Myocyte (in vitro differentiated cells): ENCODE data around the gene SH3RF3. TPM values are rescaled to one million over a fixed set of nuclear protein-coding genes. Genes with fewer than 3 reads are reported as not detected.

ENCODE experiments used
- DNase-seq: peaks from one replicate; pipeline ENCODE4 v3.0.0-alpha.2; 2012; ENCODE audit warnings: low read depth
- total RNA-seq: library from RNA; depleted of rRNA; stranded (reverse); fragments of >200 nt; gene quantifications from 2 replicates; pipeline ENCODE4 v1.2.3, GENCODE V29; 2014

Gene SH3RF3
- total RNA-seq, 1 donor from 2014 or later = 5.3 TPM

DNA sequence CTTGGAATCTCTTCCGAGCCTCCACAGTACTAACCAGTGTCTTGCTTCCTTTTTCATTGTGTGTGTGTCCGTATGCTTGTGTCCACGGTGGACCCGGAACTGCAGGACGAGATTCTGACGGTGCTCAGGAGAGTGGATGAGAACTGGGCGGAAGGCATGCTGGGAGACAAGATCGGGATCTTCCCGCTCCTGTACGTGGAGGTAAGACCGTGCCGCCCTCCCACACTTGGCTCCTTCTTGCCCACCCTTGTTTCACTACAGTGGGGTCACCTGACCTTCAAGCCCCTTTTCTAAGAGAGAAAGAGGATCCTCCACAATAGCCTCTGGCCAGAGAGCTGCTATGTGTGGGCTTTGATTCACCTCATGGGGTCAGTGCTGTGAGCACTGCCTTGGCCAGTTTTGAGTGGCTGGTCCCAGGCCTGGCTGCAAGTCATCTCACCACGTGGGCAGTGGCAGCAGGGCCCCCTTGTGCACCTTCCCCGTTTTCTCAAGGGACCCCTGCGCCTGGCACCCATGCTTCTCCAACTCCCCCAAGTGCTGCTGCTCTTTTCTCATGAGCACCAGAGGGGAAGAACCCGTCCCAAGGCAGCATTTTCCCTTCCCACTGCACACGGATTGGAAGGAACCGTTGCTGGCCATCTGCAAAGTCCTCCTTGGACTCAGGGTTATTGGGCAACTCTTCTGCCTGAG is 242.6 kb downstream of the SH3RF3 start:
- DNase-seq = no peak

DNA sequence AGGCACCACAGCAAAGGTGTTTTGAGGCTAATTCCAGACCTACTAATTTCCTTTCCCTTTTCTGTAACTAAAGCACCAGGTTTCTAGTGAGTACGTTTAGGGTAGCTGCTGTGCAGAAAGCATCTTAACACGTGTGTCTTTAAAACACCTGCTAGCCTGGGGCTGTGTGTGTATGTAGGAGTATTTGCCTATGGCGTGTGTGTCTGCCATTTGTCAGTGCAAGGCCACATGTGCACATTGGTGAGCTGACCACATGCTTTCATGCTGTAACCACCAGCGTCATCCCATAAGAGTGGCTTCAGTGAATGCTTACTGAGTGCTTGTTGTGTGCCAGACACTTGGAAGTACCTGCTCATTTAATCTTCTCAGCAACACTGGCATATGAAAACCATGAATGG is 243.2 kb downstream of the SH3RF3 start:
- no peak for DNase-seq

DNA sequence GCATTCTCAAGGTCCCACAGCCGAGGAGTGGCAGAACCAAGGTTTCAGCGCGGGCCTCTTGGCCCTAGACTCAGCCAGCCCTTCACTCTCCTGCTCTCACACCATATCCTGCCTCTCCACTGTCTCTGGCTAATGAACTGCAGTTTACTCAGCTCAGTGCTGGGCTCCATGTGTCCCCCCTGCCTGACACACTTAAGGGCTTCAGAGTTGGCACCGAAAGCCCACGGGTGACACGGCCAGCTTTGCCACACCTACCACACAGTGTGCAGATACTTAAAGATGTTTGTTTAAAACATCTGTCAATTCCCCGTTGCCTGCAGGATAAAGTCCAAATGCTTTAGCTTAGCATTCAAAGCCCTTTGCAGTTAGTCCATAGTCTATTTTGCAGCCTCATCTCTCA is 243.6 kb downstream of the SH3RF3 start:
- DNase-seq = no peak

DNA sequence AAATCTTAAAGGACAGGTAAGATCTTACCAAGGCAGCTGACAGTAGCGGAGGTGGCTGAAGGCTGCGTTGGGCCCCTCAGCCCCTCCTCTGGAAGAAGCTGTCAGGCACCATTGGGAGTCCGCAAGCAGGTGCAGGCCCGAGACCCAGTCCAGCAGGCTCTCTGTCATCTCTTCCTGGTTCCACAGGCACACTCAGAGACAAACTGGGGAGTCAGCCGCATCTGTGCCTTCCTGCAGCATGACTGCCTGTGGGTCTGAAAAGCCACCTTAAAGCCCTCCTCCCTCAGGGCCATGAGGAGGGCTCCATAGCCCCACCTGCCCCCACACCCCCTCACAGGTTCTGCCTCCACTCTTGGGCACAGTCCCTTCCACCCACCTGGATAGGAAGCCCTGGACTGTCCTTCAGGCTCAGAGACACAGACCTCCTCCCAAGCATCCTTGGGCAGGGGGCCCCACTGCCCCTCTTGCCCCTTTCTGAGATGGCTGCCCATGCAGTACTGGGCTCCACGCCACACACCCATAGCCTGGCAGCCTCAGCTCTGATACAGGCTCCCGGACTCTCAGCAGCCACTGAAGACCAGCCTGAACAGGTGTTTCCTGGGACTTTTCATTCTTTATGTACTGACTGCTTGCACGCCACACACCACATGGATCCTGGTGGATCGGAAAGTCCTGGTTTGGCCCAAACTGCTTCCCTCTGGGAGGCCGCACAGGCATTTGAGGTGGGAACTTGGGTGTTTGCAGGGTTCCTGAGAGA is 245.0 kb downstream of the SH3RF3 start:
- no peak for DNase-seq

DNA sequence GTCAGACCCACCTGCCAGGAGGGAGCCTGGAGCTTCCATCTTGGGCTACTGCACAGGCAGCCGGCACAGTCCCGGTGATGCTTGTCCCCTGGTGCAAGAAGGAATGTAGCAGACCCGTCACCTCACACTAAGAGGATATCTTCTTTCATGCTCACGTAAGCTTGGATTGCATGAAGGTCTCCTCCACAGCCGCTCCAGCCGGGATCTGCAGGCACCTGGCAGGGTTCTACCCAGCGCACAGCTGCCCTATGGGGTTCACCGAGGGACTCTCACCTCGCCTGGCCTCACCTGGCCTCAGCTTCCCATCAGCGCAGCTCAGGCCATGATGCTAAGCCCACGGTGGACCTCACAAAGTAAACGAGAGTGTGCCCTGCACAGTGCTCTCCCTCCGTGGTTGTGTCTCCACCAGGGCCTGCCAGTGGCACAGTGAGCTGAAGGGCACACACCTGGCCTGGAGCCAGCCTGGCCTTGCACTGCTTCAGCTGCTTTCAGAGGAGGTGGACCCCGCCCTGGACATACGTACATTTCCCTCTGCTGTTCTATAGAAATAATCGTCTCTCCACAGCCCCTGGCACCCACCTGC is 245.6 kb downstream of the SH3RF3 start:
- DNase-seq = no peak

DNA sequence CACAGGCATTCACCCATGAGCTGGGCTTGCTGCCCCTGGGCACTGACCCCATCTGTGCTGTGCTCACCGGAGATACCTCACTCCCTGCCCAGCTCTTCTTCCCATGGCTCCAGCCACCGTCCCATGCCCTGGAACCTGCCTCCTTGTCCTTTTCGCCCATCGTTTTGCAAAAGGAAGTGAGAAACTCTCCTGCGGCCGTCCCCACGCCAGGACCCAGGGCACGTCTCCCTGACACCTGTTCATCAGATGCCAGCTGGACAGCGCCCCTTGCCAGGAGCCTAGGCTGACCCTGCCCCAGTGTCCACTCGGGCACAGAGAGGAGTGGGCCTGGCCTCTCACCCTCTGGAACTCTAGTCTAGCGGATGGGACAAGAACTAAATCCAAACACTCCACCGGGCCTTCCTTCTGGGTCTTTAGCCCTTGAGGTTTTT is 246.1 kb downstream of the SH3RF3 start:
- no peak for DNase-seq

DNA sequence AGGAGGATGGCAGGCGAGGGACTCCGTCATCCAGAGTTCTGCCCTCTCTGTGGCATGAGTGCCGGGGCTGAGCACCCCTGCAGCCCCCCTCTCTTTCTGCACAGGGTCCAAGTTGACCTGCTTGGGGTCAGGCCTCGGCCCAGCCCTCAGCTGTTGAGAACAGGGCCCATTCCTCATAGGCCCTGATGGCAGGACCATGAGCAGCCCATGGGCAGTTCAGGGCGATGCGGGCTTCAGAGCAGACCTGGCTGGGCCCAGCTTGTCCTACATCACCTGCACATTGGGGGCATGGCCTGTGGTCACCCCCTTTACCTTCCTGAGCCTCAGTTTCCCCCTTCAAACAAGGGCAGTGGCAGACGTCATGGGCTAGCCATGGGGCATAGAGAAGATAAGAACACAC is 246.7 kb downstream of the SH3RF3 start:
- DNase-seq = no peak

DNA sequence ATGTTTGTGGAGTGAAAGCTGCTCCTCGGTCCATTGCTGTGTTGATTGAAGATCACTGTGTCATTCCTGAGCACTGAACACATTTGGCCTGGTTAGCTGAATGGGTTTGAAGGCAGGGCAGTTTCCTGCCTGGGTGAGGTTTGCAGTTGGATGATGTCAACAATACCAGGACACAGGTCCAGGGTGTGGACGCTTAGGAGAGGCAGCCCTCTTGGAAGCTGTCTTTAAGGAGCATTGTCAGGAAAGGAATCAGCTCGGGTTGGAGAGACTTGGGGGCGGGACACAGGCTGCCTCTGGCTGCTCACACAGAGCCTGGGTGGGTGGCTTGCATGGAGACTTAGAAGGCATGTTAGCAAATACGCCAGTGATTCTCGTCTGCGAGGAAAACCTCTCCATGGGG is 247.1 kb downstream of the SH3RF3 start:
- DNase-seq = no peak

DNA sequence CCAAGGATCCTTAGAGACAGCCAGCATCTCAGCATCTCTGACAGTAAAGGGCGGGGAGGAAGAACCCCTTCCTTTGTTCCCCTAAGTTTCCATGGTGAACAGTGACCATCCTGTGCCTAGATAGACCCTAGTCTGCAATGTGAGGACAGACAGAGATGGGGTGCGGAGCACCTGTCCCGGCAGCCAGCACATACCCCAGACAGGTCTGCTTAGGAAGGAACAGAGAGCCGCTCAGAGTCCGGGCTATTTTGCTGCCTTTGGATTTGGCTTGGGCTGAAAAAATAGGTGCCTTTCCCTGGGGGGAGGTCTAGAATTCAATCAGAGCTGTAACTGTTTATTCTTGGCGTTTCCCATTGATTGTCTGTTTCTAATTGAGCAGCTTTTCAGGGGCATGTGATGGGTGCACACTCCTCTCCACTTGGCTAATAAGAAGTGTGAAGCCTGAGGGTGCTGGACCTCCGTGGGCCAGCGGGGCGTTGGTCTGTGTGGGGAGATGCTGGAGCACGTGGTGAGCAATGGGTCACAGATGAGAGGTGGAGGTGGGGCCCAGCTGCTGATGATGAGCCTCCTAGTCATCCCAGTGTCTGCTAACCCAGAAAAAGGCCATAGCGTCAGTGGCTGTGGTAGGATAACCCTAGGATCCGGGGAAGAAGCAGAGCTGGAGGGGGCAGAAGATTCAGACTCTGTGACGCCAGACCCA is 247.9 kb downstream of the SH3RF3 start:
- DNase-seq = no peak

DNA sequence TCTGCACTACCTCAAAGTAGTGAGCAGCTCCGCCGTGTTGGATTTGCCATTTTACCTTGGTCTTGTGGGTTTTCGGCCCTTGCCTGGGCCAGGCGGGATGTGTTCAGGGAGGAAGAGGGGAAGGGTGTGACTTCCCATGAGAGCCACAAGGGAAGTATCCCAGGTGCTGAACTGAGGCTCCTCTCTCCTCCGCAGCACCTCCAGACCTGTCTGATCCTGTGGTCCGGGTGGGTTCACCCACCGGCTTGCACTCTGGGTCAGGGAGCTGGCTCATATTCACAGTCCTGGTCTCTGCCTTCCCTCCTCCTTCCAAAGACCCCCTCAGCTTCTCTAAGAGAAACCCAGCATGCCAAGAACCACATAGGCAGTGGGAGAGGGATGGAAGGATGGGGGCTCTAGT is 249.0 kb downstream of the SH3RF3 start:
- no peak for DNase-seq

DNA sequence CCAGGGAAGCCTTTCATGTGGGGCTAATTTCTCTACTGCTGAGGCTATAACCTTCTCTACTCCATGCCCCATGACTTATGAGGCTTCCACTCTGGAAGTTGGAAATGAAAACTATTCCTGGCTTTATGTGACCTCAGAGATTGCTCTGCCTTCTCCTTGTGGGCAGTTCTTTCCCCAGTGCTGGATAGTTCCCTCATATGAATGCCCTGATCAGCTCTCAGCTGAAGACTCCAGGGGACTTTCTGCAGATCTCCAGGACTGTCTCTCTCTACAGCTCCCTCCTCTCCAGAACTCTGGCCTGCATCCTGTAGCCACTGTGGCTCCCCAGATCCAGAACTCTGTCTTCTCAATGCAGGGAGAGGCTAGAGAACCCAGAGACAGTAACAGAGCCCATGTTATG is 249.7 kb downstream of the SH3RF3 start:
- peak; percentile 49 for DNase-seq

DNA sequence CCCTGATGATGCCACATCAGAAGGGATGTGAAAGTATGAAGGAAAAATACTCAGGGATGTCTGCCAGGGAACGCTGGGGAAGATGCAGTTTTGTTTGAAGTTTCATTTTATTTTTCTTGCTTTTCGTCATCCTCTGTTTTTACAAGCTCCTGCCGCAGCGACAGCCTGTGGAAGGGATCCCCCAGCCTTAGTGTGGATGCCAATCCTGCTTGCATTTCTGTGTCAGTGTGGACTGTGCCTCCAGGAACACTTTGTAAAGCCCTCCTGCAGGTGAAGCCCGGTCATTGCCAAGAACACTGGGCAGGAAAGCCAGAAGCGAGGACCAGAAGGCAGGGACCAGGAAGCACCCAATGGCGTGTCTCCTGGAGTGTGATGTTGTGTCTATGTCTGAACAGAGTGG is 250.5 kb downstream of the SH3RF3 start:
- DNase-seq = no peak

DNA sequence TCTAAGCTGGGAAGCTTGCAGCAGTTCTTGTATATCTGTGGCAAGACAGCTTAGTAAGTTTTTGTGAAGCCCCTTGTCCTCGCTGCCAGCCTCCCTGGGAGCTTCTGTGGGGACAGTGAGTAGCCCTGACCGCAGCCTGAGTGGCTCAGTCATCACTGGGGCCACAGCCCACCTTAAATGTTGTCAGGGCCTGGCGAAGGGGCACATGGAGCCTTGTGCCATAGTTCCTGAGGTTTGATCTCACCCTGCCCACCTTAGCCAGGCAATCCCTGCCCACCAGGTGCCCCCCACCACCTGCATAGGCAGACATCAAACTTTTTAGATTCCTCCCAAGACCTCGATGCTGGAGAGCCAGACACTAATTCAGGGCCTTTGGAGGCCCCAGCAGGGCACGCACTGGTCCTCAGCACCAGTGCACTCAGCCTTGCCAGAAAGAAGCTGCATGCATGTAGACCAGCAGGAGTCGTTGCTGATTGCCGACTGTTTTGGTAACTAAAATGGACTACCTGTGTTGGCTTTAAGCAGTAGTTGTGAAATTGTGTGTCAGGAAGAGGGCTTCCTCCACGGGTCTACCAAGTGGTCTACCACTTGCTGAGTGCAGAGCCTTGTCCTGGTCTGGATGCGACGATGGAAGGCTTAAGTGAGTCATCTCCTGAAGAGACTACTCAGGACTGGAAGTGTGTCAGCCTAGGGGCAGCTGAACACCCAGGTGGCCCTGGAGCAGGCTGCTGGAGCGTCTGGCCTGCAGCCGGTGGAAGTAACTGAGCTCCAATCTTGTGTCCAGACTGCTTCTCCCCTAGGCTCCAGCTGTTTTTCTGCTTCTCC is 251.7 kb downstream of the SH3RF3 start:
- peak; percentile 82 for DNase-seq

DNA sequence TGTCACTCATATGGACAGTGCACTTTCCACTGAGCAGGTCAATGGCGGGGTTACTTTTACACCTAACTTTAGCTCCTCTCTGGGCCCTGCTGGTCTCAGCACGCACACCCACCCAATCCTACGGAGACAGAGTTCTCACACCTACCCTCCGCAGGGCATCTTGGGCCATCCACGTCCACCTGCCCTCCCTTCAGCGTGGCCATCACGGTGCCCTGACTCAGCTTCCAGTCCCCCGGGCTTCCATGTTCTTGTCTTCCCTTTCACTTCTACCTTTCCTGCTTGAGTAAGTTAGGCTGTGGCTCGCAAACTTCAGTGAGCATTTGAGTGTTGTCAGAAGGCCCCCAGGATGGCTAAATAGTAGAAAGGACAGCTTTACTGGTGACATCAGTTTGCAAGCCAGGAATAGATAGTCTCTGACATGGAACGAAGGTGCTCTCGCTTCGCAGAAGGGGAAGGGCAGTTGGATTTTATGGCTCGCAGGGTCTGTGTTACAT is 252.4 kb downstream of the SH3RF3 start:
- no peak for DNase-seq

DNA sequence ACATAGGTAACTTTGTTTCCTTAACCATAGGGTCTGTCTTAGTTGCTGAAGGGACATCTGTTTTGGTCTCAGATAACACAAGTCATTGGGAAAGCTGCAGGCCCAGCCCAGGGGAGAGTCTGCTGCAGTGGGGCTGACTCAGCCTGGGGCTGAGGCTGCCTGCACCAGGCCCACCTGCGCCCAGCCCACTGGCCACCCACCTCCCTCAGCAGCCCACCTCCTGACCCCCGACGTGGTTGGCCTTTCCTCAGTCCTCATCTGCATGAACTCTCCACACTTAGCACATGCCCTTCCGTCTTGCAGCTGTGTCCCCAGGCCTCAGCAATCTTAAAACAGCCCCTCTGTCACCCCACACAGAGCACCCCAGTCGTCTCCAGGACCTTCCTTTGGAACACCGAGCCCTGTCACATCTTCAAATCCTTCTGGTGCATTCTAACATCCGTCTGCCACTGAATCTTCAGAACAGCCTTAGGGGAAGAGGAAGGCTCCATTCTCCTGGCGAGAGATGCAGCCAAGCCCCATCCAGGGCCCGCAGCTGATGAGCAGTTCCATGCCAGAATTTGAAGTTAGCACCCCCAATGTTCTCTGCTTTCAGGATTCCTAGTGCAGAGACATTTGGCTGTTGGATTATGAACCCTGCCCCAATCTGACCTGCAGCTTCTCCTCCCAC is 253.4 kb downstream of the SH3RF3 start:
- DNase-seq = no peak

DNA sequence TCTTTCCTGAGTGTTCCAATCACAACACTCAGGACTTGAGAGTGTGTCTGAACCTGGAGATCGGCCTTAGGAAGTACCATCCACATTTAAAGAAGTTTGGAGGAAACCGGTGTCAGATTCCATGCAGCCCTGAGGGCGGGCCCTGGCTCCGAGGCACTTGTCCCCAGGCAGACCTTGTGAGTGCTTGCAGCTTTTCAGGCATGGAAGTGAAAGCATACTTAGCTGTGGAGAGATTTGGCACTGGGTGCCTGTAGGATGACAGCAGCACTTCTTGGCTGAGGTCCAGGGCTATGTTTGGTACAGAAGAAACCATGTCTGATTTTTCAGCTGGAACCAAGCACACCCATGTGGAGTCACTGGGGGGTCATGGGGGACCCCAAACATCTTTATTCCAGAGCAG is 253.9 kb downstream of the SH3RF3 start:
- DNase-seq = peak; percentile 82

DNA sequence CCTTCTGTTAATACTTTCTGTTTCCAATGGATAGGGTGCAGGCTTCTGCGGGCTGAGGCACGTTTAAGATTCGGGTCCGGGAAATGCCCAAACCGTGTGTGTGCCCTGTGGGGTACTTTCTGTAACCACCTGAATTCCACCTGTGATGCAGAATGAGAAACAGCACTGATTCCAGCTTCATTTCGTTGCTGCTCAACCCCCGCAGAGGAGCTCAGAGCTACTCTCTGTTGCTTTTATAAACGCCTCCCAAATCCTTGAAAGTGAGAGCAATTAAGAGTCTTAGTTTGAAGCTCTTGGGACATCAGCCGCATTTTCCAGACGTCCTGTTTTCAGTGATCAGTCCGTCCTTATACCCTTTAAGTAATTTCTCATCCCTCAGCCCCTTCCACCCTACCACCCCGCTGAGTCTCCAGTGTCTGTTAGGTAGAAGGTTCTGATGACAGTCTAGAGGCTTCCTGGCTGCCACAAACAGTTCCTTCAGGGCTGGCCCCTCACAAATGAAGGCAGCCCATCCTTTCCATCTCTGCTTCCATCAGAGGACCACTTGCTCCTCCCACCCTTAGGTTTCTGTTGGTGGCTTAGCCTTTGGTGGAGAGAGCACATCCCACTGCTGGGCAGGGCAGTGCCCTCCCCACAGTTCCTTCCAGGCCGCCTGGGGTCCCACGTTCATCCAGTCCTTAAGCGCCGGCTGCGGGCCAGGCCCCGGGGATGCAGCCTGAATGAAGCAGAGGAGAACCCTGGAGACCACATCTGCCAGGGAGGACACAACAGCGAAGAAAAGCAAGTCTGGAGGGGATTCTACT is 254.7 kb downstream of the SH3RF3 start:
- no peak for DNase-seq

DNA sequence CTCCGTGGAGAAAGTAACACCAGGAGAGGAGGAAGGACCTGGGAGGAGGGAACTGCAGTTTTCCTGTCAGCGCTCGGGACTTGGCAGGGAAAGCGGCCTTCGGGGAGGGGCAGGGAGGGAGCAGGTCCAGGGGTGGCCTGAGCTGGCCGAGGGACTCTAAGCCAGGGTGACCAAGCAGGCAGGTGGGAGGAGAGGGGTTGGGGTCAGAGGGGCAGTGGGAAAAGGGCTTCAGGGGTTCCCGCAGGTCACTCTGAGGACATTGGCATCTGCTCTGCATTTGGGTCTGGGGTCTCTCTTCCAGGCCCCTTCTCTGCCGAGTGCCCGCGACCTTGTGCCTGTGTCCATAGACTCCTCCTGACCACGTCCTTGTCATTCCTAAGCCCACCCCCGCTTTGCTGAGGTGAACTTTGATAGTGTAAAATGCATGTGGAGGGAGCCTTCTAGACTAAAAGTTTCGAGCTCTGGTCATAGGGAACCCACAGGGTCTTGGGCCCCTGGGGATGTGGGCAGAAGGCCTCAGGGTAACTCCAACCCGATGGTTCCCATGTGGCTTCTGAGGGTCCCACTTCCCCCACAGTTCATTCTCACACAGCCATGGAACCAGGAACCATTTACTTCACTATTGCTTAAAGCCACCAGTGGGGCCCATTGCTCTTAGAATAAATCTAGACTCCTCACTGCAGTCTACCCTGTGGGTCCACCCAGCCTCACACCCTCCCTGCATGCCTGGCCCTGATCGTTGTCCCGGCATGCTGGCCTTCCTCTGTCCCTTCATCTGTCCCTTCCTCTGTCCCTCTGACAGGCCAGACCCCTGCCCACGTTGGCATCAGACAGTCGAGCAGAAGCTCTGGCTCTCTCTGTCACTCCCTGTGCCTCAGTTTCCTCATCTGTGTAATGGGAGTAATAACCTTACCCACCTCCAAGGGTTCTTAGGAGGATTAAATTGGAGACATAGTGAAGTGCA is 255.6 kb downstream of the SH3RF3 start:
- no peak for DNase-seq
